CD4-positive, alpha-beta T cell treated with Interleukin-17A for 4 hours (primary cell): ENCODE results near the gene ANGPTL7.
"Not testable (repeated sequence)": the region's sequence is repeated elsewhere in the genome, so short reads cannot be mapped to it uniquely, and the experiment has no call there.

Experiments
- DNase-seq: peaks from one replicate; pipeline ENCODE4 v3.0.0-alpha.2; 2020; ENCODE audit warnings: mixed read lengths

Gene ANGPTL7

GRCh38 chr1:11170102-11170501 is 19.1 kb upstream of the ANGPTL7 start:
- no peak for DNase-seq

GRCh38 chr1:11174261-11174942 is 14.8 kb upstream of the ANGPTL7 start:
- no peak for DNase-seq

- DNase-seq: no peak
These were observed 13.7 kb upstream of the ANGPTL7 start for GRCh38 chr1:11175461-11175860.

- no peak for DNase-seq
These were observed 13.0 kb upstream of the ANGPTL7 start for GRCh38 chr1:11176081-11176706.

GRCh38 chr1:11178021-11179015 is 10.8 kb upstream of the ANGPTL7 start:
- DNase-seq: no peak

DNA sequence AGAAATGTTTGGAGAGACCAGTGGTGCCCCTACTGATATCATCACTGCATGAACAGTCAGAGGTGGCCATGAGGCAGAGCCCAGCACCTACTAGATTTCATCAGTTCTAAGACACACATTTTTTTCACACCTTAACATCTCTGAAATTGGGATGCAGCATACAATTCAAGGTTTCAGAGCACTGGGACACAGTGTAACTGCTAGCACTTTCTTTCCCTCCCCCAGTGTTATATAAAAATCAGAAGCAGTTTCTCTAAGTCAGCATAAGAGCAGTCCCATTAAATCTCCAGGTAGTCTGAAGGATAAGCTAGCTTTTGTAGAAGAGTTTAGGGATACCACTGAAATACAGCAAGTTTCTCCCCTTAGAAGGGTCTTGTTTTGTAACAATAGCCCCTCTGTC is 10.0 kb upstream of the ANGPTL7 start:
- no peak for DNase-seq

DNA sequence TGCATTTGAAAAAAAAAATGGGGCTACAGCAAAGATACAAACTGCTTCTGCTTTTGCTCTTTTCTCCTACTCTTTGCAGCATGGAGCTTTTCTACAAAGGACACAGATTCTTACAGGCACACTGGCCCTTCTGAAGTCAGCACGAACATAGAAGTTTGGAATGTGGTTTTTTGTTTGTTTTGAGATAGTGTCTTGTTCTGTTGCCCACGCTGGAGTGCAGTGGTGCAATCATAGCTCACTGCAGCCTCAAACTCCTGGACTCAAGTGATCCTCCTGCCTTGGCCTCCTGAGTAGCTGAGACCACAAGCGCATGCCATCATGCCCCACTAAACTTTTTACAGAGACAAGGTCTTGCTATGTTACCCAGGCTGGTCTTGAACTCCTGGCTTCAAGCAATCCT is 9.4 kb upstream of the ANGPTL7 start:
- not testable (repeated sequence) for DNase-seq

DNA sequence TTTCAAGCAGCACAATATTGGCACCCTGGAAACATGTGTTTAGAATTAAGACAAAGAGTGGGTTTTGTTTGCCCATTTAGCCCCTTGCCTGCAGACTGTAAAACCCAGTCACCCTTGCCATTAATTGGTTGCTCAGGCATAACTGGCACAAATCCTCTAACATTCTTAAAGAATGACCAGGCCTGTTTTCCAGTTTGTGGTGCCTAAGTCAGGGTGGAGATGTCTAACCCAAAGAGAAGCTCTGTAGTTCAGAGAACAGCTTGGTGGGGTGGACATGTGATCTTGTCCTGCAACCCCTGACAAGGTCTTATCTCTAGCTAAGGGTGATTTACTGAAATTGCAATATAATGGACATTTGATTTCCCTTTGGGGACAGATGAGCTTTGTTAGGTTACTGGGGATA is 8.8 kb upstream of the ANGPTL7 start:
- no peak for DNase-seq

- DNase-seq: no peak
These were observed 6.3 kb upstream of the ANGPTL7 start for GRCh38 chr1:11182884-11183283.

- DNase-seq: no peak
These were observed 4.2 kb upstream of the ANGPTL7 start for GRCh38 chr1:11184973-11185372.

DNA sequence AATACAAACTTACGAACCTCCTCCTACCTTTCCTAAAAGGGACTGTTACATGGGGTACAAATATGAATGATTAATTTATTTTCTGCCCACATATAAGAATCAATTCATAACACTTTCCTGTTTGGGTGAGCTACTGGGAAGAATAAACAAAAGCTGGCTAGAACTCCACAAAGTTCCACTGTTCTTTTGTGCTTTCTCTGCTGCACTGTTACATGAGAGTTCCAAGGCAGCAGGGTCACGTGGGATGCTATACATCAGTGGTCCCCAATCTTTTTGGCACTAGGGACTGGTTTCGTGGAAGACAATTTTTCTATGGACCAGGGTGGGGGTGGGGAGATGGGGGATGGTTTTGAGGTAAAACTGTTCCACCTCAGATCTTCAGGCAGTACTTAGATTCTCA is 2.2 kb upstream of the ANGPTL7 start:
- no peak for DNase-seq

GRCh38 chr1:11187494-11187893 is 1.7 kb upstream of the ANGPTL7 start:
- DNase-seq: no peak

DNA sequence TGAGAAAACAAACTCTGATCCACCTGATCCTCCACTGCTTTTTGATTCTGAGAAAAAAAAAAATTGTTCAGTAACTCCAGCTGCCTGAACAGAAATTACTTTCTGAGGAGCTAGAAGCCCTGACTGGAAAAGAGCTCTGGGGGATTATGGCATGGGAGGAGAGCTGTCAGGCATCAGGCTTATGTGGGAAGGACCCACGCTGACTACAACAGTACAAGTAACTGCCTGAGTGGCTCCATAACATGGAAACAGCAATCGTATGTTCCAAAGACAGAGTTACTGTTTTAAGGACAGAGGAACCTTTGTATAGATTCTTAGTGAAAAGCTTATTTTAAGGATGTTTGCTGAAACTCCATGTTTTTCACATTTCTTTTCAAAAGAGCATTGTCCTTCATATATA is 1.2 kb upstream of the ANGPTL7 start:
- DNase-seq: no peak

GRCh38 chr1:11188381-11188780 is 774 bp upstream of the ANGPTL7 start:
- DNase-seq: no peak

DNA sequence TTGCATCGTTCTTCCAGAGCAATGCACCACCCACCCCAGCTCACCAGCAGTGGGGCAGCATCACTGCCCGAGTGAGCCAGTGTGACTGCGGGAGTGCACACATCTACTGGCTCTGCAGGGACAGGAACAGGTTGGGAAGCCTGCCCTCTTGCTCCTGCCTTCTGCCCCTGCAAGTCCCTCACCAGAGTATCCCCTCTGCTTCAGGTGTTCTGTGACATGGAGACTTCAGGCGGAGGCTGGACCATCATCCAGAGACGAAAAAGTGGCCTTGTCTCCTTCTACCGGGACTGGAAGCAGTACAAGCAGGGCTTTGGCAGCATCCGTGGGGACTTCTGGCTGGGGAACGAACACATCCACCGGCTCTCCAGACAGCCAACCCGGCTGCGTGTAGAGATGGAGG is 4.2 kb downstream of the ANGPTL7 start:
- no peak for DNase-seq

DNA sequence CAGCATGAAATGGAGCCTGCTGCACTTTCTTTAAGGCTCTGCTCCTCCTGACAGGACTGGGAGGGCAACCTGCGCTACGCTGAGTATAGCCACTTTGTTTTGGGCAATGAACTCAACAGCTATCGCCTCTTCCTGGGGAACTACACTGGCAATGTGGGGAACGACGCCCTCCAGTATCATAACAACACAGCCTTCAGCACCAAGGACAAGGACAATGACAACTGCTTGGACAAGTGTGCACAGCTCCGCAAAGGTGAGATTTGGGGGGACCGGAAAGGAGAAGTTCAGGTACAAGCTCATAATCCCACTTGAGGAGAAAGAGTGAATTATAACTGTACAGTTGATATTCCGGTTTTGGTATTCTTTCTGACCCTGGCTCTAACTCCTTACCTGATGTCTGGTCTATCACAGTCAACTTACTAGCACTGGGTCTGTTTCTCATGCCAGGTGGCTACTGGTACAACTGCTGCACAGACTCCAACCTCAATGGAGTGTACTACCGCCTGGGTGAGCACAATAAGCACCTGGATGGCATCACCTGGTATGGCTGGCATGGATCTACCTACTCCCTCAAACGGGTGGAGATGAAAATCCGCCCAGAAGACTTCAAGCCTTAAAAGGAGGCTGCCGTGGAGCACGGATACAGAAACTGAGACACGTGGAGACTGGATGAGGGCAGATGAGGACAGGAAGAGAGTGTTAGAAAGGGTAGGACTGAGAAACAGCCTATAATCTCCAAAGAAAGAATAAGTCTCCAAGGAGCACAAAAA is 5.4 kb downstream of the ANGPTL7 start:
- DNase-seq: no peak

GRCh38 chr1:11196945-11197344 is 7.8 kb downstream of the ANGPTL7 start:
- DNase-seq: no peak

DNA sequence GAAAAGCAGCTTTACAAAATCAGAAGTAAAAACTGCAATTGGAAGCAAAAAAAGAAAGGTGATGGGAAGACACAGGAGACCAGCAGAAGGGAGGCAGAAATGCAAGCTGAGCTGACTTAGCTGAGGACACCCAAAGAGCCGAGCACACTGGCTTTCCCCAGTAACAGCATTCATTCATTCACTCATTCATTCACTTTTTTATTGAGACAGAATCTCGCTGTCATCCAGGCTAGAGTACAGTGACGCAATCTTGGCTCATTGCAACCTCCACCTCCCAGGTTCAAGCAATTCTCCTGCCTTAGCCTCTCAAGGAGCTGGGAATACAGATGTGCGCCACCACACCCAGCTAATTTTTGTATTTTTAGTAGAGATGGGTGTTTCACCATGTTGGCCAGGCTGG is 8.2 kb downstream of the ANGPTL7 start:
- no peak for DNase-seq

DNA sequence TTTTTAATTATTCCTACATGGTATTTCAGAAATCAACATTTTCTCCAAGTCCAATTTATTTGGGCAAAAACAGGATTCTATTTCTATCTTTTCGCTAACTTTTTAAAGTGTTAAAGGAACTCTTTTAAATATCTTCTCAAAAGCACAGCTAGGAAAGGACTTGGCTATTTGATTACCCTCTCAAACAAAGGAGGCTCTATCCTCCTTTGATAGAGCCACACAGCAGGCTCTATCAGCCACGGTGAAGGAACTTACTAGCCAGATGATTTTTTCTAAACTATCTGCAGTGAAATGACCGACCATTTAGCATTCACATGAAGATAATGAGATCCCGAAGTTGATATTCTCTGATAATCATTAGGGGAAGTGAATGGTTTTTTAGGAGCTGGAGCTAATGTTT is 9.1 kb downstream of the ANGPTL7 start:
- DNase-seq: no peak

DNA sequence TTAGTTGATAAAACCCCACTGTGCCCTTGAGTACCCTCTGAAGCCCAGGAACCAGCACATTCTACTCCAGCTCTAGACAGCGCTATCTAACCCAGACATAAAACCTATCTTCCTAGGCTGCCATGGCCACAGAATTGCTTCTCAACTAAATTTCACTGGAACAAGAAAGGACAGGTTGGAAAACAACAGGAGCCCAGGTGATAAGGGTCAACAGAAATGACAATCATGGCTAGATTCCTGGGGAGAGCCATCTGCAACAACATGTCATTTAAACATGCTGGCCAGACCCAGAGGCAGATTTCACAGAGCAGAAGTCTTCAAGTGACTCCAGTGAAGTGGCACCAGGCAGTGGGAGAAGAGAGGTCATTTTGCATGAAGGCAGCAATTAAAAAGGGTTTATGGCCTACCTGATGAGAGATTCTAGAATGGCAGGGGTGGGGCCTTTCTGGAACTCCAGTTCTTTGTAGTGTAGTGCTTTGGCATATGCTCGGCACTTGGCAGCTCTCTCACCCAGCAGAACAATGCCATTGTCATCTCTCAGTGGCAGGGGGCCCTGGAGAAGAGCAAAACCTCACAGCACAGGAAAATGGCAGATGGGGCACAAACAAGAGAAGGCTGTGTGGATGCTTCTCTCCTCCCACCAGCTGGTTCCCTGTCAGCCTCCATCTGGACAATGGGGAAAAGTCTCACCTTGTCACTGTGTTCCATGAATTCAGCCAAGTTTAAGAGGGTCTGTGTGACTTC is 9.9 kb downstream of the ANGPTL7 start:
- no peak for DNase-seq

- DNase-seq: no peak
These were observed 15.4 kb downstream of the ANGPTL7 start for GRCh38 chr1:11204396-11205190.
